Posterior cingulate gyrus (tissue), 11 donors: Measurements from ENCODE around the gene ZNF763.
"Not testable (repeated sequence)": the region's sequence is repeated elsewhere in the genome, so short reads cannot be mapped to it uniquely, and the experiment has no call there.

Experiments
- DNase-seq, 10 donors: peaks; one replicate each; pipeline versions ENCODE4 v3.0.0 to v3.0.0-alpha.2; 2020 to 2021; ENCODE audit warnings: mixed read lengths in 3 of 10
- intact Hi-C: fragments of 100-400 bp; cut with DNase I; formaldehyde crosslinking; loops from one replicate; pipeline ENCODE4 v1.15.1; 2023

The ZNF763 gene

GRCh38 chr19:11964858-11965645 is at the start of gene ZNF763:
TSS of gene ZNF763 (plus strand) at chr19:11965040. CDS start at chr19:11965209, 169 bp downstream.
- intact Hi-C loops = loop anchor here (1.0 to 2.0 kb wide), 3 partner anchors 24 to 175 kb away; partner anchors contain the start of genes ZNF20 and ZNF700
- DNase-seq = peak; percentile 80 to 99 (median 94)

- no peak for DNase-seq
- intact Hi-C loops = loop anchor here (5.0 kb wide), 2 partner anchors 125 to 140 kb away; partner anchors contain the start of genes ZNF491 and ZNF844
Measured at GRCh38 chr19:11921852-11922495, 42.9 kb upstream of the ZNF763 start.

GRCh38 chr19:11924886-11925650 is 39.8 kb upstream of the ZNF763 start, which contains the start of gene ZNF700:
TSS of gene ZNF700 (plus strand) at chr19:11925107. CDS start at chr19:11925211, 104 bp downstream.
- intact Hi-C loops = loop anchor here (1.0 to 5.0 kb wide), 5 partner anchors 40 to 216 kb away; partner anchors contain the start of genes ZNF20, ZNF491, ZNF763 and ZNF844
- DNase-seq = peak; percentile 89 to 99 (median 96)

- intact Hi-C loops = loop anchor here (2.0 kb wide), 2 partner anchors 39 to 215 kb away; partner anchors contain the start of genes ZNF20 and ZNF763
- DNase-seq = not testable (repeated sequence)
Measured at GRCh38 chr19:11925651-11926187, 39.1 kb upstream of the ZNF763 start.

GRCh38 chr19:11927227-11927626 is 37.6 kb upstream of the ZNF763 start:
- DNase-seq = no peak
- intact Hi-C loops = no loop called here

GRCh38 chr19:11931051-11931450 is 33.8 kb upstream of the ZNF763 start:
- intact Hi-C loops = no loop called here
- no peak for DNase-seq

- intact Hi-C loops = no loop called here
- no peak for DNase-seq
Measured at GRCh38 chr19:11931513-11931912, 33.3 kb upstream of the ZNF763 start.

- intact Hi-C loops = not testable (repeated sequence)
Measured at GRCh38 chr19:11935829-11936228, 29.0 kb upstream of the ZNF763 start.

GRCh38 chr19:11938383-11938782 is 26.5 kb upstream of the ZNF763 start:
- intact Hi-C loops, DNase-seq: not testable (repeated sequence)

More at GRCh38 chr19:11935829-11936228, 29.0 kb upstream of the ZNF763 start:
- not testable (repeated sequence) for DNase-seq

- DNase-seq, intact Hi-C loops: not testable (repeated sequence)
Measured at GRCh38 chr19:11941361-11941887, 23.4 kb upstream of the ZNF763 start.

- DNase-seq = no peak
- intact Hi-C loops = no loop called here
Measured at GRCh38 chr19:11942008-11942842, 22.6 kb upstream of the ZNF763 start.

GRCh38 chr19:11942843-11943108 is 22.1 kb upstream of the ZNF763 start:
- DNase-seq = no peak
- intact Hi-C loops = no loop called here

GRCh38 chr19:11944656-11945055 is 20.2 kb upstream of the ZNF763 start:
- intact Hi-C loops = no loop called here
- no peak for DNase-seq

- intact Hi-C loops = no loop called here
- no peak for DNase-seq
Measured at GRCh38 chr19:11948646-11949045, 16.2 kb upstream of the ZNF763 start.

- intact Hi-C loops = no loop called here
- no peak for DNase-seq
Measured at GRCh38 chr19:11949201-11949600, 15.6 kb upstream of the ZNF763 start.

- intact Hi-C loops, DNase-seq: not testable (repeated sequence)
Measured at GRCh38 chr19:11949614-11950080, 15.2 kb upstream of the ZNF763 start.

GRCh38 chr19:11950312-11950711 is 14.5 kb upstream of the ZNF763 start:
- DNase-seq = no peak
- intact Hi-C loops = no loop called here

- intact Hi-C loops = loop anchor here (1.0 to 2.0 kb wide), 3 partner anchors 26 to 177 kb away; partner anchors contain the start of genes ZNF20 and ZNF700
- peak; percentile 39 to 96 (median 76) for DNase-seq
Measured at GRCh38 chr19:11963566-11964355, 1.1 kb upstream of the ZNF763 start.
